ENCODE measurements around the gene GPR35.
"Not testable (repeated sequence)": the region's sequence is repeated elsewhere in the genome, so short reads cannot be mapped to it uniquely, and the experiment has no call there.

GPR35 gene

DNA sequence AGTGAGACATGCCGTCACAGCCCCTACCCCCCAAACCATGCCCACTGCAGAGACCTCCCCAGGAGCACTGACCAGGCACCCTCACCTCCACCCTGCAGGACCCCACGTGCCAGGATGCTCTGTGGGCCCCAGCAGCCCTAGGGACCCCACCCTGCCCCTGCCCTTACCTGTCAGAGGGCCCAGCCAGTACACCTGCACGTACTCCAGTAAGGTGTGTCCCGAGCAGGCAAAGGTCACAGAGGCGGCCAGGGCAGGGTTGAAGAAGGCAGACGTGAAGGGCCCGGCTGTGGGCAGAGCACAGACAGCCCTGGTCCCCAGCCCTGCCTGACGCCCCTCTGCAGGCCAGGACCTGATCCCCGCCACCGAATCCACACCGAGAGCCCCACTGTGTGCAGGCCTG is 54.9 kb downstream of the GPR35 start:
- H3K27ac ChIP-seq, result not testable (repeated sequence)
